Psoas muscle (tissue), 8 donors: Measurements from ENCODE around the gene FLII. TPM values are rescaled to one million over a fixed set of nuclear protein-coding genes. Genes with fewer than 3 reads are reported as not detected.

Source experiments
- ATAC-seq, 4 donors: fragments of 200-7000 bp; cut with Tn5 transposase; one replicate each; pipeline ENCODE4 v1.9.1; 2020; ENCODE audit warnings: moderate library complexity in 3 of 4, mild to moderate bottlenecking in 2 of 4
- DNase-seq, 2 donors: peaks; one replicate each; pipeline ENCODE4 v3.0.0-alpha.2; 2020
- H3K27ac ChIP-seq: fragments of 200-600 bp; one replicate; pipeline ENCODE4 v1.8.0; 2022
- H3K27me3 ChIP-seq, 3 donors: fragments of 200-600 bp in 1 of 3; one replicate each; pipeline versions ENCODE4 v1.6.1 to v1.8.0; 2013 to 2022; ENCODE audit warnings: low read length in 2 of 3, mild to moderate bottlenecking in 2 of 3, moderate library complexity in 1 of 3; ENCODE audit not compliant: insufficient read depth in 3 of 3
- H3K36me3 ChIP-seq, 2 donors: fragments of 200-600 bp in 1 of 2; one replicate each; pipeline versions ENCODE4 v1.6.1 to v1.8.0; 2013 to 2022; ENCODE audit warnings: low read depth in 1 of 2, mild to moderate bottlenecking in 1 of 2, moderate library complexity in 1 of 2; ENCODE audit not compliant: insufficient read depth in 1 of 2
- H3K4me1 ChIP-seq: fragments of 200-600 bp; one replicate; pipeline ENCODE4 v1.8.0; 2022
- H3K4me3 ChIP-seq: fragments of 200-600 bp; one replicate; pipeline ENCODE4 v1.8.0; 2022; ENCODE audit warnings: mild to moderate bottlenecking
- H3K9me3 ChIP-seq: fragments of 200-600 bp; one replicate; pipeline ENCODE4 v1.8.0; 2022
- CTCF ChIP-seq: fragments of 200-600 bp; IDR thresholded peaks from one replicate; pipeline ENCODE4 v1.8.0; 2022; ENCODE audit warnings: antibody characterized with exemption
- WGBS, 3 donors: extraction: QIAGEN DNeasy Blood & Tissue Kit; methylation state at CpG; one replicate each; pipeline versions ENCODE4 v1.1.6 to v1.1.7; 2013; 5-methylcytosine and 5-hydroxymethylcytosine counted together
- intact Hi-C, 2 donors: fragments of 100-400 bp; cut with DNase I; formaldehyde crosslinking; loops; one replicate each; pipeline versions ENCODE4 v1.11.0 to v1.14.2; 2022
- polyA plus RNA-seq, 3 donors: library from polyadenylated mRNA; stranded (reverse); fragments of 200-250 nt; gene quantifications; one replicate each; pipeline ENCODE4 v1.2.3, GENCODE V29; 2013
- total RNA-seq, 4 donors: library from RNA; stranded (reverse); fragmentation: NEBNext Ultra II Directional in 2 of 4; extraction: Animal tissue kit (Norgen Biotek cat#: 25700) in 2 of 4; gene quantifications; one replicate each; pipeline versions ENCODE4 v1.2.1 to v1.2.4, GENCODE V29; 2021 to 2023
- donor health status: healthy with polysubstance abuse.
- donor health status: DM: no; HTN: no; CAD: no; lungs with moderate emphysema.
- donor health status: Bipolar disorder and iron deficiency.
- donor health status: healthy.
- donor health status: DM: yes; HTN: yes; CAD: no.
- donor health status: DM: no; HTN: no; CAD: no.
- donor health status: DM: no; HTN: no; CAD: no.
- donor health status: DM: yes; HTN: yes; CAD: no.

The FLII gene
- total and polyA plus RNA-seq, 7 donors, result 379 to 816 (median 517) TPM

GRCh38 chr17:18261659-18262058 lies 3.1 kb upstream of the FLII start:
- WGBS, 3 donors, result 57 to 84% (median 60%) methylated on average over 3 of the region's 3 CpGs
- Histone ChIP-seq H3K4me3 (peak overlapping the region; percentile 98), H3K4me1 (peaks cover 56% of the 10 kb centered on the region), H3K27me3 (no peaks in the 10 kb centered on the region), H3K36me3 (peaks cover 6 to 41% of the 10 kb centered on the region in 2 donors), H3K27ac (peak overlapping the region; percentile 100), H3K9me3 (no peaks in the 10 kb centered on the region)
- intact Hi-C loops, result no loop called here
- no peak for TF ChIP-seq CTCF
- no peak for DNase-seq
- no peak for ATAC-seq

- no peak for TF ChIP-seq CTCF
- H3K4me3 ChIP-seq, result peak overlapping the region; percentile 98
- no peaks in the 10 kb centered on the region for H3K9me3 ChIP-seq
- ATAC-seq (peak; percentile 77 to 80 (median 78)), DNase-seq (peak; percentile 88 to 96)
- no peaks in the 10 kb centered on the region for H3K27me3 ChIP-seq
- H3K4me1 ChIP-seq, result peaks cover 62% of the 10 kb centered on the region
- peaks cover 6 to 42% of the 10 kb centered on the region in 2 donors for H3K36me3 ChIP-seq
- H3K27ac ChIP-seq, result peak overlapping the region; percentile 100
- 0 to 2% (median 1%) methylated on average over 16 of the region's 16 CpGs for WGBS, 3 donors
- intact Hi-C loops, result no loop called here
Measured at GRCh38 chr17:18261146-18261515, 2.6 kb upstream of the FLII start.

GRCh38 chr17:18260332-18261145 lies 2.0 kb upstream of the FLII start, which contains the start of gene MIEF2:
Gene MIEF2, plus strand, starts transcription at chr17:18260662. Its CDS starts 2,059 bp downstream, at chr17:18262721.
- intact Hi-C loops, result no loop called here
- H3K27ac ChIP-seq, result peak within 1 kb of the TSS; percentile 100
- ATAC-seq, result peak; percentile 76 to 82 (median 78)
- H3K36me3 ChIP-seq, result peaks cover 6 to 42% of the 10 kb centered on the region in 2 donors
- H3K27me3 ChIP-seq, result no peaks in the 10 kb centered on the region
- no peak for TF ChIP-seq CTCF
- peak within 1 kb of the TSS; percentile 98 for H3K4me3 ChIP-seq
- 0% methylated on average over 55 to 72 of the region's 72 CpGs for WGBS, 3 donors
- H3K9me3 ChIP-seq, result no peaks in the 10 kb centered on the region
- peak; percentile 96 to 98 for DNase-seq
- H3K4me1 ChIP-seq, result peaks cover 67% of the 10 kb centered on the region

- intact Hi-C loops, result loop anchor here in 1 of 2 donors (5.0 kb wide), 1 partner anchor 58 kb away; the partner anchor contains the start of gene SMCR8
- Histone ChIP-seq H3K27me3 (no peaks in the 10 kb centered on the region), H3K4me3 (peak overlapping the region; percentile 98), H3K27ac (peak overlapping the region; percentile 100), H3K36me3 (peaks cover 3 to 42% of the 10 kb centered on the region in 2 donors), H3K4me1 (peaks cover 64% of the 10 kb centered on the region), H3K9me3 (no peaks in the 10 kb centered on the region)
- 53 to 65% (median 58%) methylated on average over 22 of the region's 22 CpGs for WGBS, 3 donors
- no peak for TF ChIP-seq CTCF
- DNase-seq (no peak), ATAC-seq (no peak)
Measured at GRCh38 chr17:18259621-18260331, 1.2 kb upstream of the FLII start.
